Measurements from ENCODE around the gene POU6F2.

Gene POU6F2

GRCh38 chr7:39451901-39452300 is 474.2 kb downstream of the POU6F2 start:
- no peak for DNase-seq
- no peak overlapping the region for H2AFZ ChIP-seq (ENCODE audit: low read length)
- H3K9me2 ChIP-seq (replicated peaks; ENCODE audit: insufficient read depth, low read length): no peaks in the 10 kb centered on the region
- H3K79me2 ChIP-seq (ENCODE audit: low read length): no peaks in the 10 kb centered on the region
- H3F3A ChIP-seq (ENCODE audit: insufficient read depth, low read length): no peaks in the 10 kb centered on the region
- no peaks in the 10 kb centered on the region for H3K27me3 ChIP-seq (replicated peaks; ENCODE audit: insufficient read depth, low read length)
- H3K27ac ChIP-seq (ENCODE audit: low read length): no peak overlapping the region
- H3K9ac ChIP-seq (ENCODE audit: low read length): no peak overlapping the region
- H3K4me3 ChIP-seq (ENCODE audit: low read length): no peak overlapping the region
- no peaks in the 10 kb centered on the region for H3K9me3 ChIP-seq (replicated peaks; ENCODE audit: insufficient read depth, low read length)
- no peaks in the 10 kb centered on the region for H3K36me3 ChIP-seq (replicated peaks; ENCODE audit: insufficient read depth, low read length)
- no peaks in the 10 kb centered on the region for H4K20me1 ChIP-seq (ENCODE audit: insufficient read depth, low read length)
- no peak overlapping the region for H3K4me2 ChIP-seq (ENCODE audit: low read depth, low read length)
- TF ChIP-seq CTCF (IDR thresholded peaks at IDR 0.05; ENCODE audit: low read length) (no peak), EZH2phosphoT487 (IDR thresholded peaks at IDR 0.05; ENCODE audit: low read length) (no peak), EZH2 (optimal IDR thresholded peaks at IDR 0.05; ENCODE audit: low read depth, low read length) (no peak)
- no peaks in the 10 kb centered on the region for H3K4me1 ChIP-seq (ENCODE audit: low read length)

GRCh38 chr7:39453743-39454355 is 476.1 kb downstream of the POU6F2 start:
- Histone ChIP-seq H3K79me2 (ENCODE audit: low read length) (no peaks in the 10 kb centered on the region), H3K9me3 (replicated peaks; ENCODE audit: insufficient read depth, low read length) (no peaks in the 10 kb centered on the region), H3K36me3 (replicated peaks; ENCODE audit: insufficient read depth, low read length) (no peaks in the 10 kb centered on the region), H3K27me3 (replicated peaks; ENCODE audit: insufficient read depth, low read length) (no peaks in the 10 kb centered on the region), H3F3A (ENCODE audit: insufficient read depth, low read length) (no peaks in the 10 kb centered on the region), H3K4me2 (ENCODE audit: low read depth, low read length) (no peak overlapping the region), H3K4me1 (ENCODE audit: low read length) (no peaks in the 10 kb centered on the region), H4K20me1 (ENCODE audit: insufficient read depth, low read length) (no peaks in the 10 kb centered on the region), H3K9me2 (replicated peaks; ENCODE audit: insufficient read depth, low read length) (no peaks in the 10 kb centered on the region), H3K27ac (ENCODE audit: low read length) (no peak overlapping the region), H3K4me3 (ENCODE audit: low read length) (no peak overlapping the region), H3K9ac (ENCODE audit: low read length) (no peak overlapping the region), H2AFZ (ENCODE audit: low read length) (no peak overlapping the region)
- DNase-seq: peak; percentile 66
- TF ChIP-seq EZH2 (optimal IDR thresholded peaks at IDR 0.05; ENCODE audit: low read depth, low read length): no peak
- no peak for TF ChIP-seq EZH2phosphoT487 (IDR thresholded peaks at IDR 0.05; ENCODE audit: low read length)
- peak; percentile 92 for TF ChIP-seq CTCF (IDR thresholded peaks at IDR 0.05; ENCODE audit: low read length)

- DNase-seq: no peak
- Histone ChIP-seq H3K27ac (ENCODE audit: low read length) (no peak overlapping the region), H3K9ac (ENCODE audit: low read length) (no peak overlapping the region), H3K27me3 (replicated peaks; ENCODE audit: insufficient read depth, low read length) (no peaks in the 10 kb centered on the region), H3K79me2 (ENCODE audit: low read length) (no peaks in the 10 kb centered on the region), H2AFZ (ENCODE audit: low read length) (no peak overlapping the region), H3K9me2 (replicated peaks; ENCODE audit: insufficient read depth, low read length) (no peaks in the 10 kb centered on the region), H4K20me1 (ENCODE audit: insufficient read depth, low read length) (no peaks in the 10 kb centered on the region), H3K4me2 (ENCODE audit: low read depth, low read length) (no peak overlapping the region), H3K36me3 (replicated peaks; ENCODE audit: insufficient read depth, low read length) (no peaks in the 10 kb centered on the region), H3F3A (ENCODE audit: insufficient read depth, low read length) (no peaks in the 10 kb centered on the region), H3K4me1 (ENCODE audit: low read length) (no peaks in the 10 kb centered on the region), H3K9me3 (replicated peaks; ENCODE audit: insufficient read depth, low read length) (no peaks in the 10 kb centered on the region), H3K4me3 (ENCODE audit: low read length) (no peak overlapping the region)
- TF ChIP-seq CTCF (IDR thresholded peaks at IDR 0.05; ENCODE audit: low read length) (no peak), EZH2 (optimal IDR thresholded peaks at IDR 0.05; ENCODE audit: low read depth, low read length) (no peak), EZH2phosphoT487 (IDR thresholded peaks at IDR 0.05; ENCODE audit: low read length) (no peak)
Observed at GRCh38 chr7:39458061-39458745, 480.5 kb downstream of the POU6F2 start.
